ENCODE measurements around the gene IL23R.

IL23R gene

GRCh38 chr1:67241200-67241746 lies 75.0 kb downstream of the IL23R start:
- no peaks in the 10 kb centered on the region for H3K79me2 ChIP-seq (ENCODE audit: insufficient read depth, low read length)
- no peak overlapping the region for H3K4me3 ChIP-seq (ENCODE audit: low read depth, low read length, poor library complexity, severe bottlenecking)
- no peak overlapping the region for H3K9ac ChIP-seq (ENCODE audit: low read length)
- H3K9me2 ChIP-seq (ENCODE audit: low read depth, low read length): no peaks in the 10 kb centered on the region
- no peaks in the 10 kb centered on the region for H3K9me3 ChIP-seq (ENCODE audit: low read length)
- TF ChIP-seq CTCF (IDR thresholded peaks at IDR 0.05; ENCODE audit: low read length) (no peak), EZH2 (IDR thresholded peaks at IDR 0.05; ENCODE audit: borderline replicate concordance, low read length) (no peak)
- H4K20me1 ChIP-seq (ENCODE audit: insufficient read depth, low read length): no peaks in the 10 kb centered on the region
- H3K4me1 ChIP-seq (ENCODE audit: insufficient read depth, low read length, severe bottlenecking): no peaks in the 10 kb centered on the region
- no peak overlapping the region for H2AFZ ChIP-seq (ENCODE audit: low read length)
- no peak overlapping the region for H3K27ac ChIP-seq (ENCODE audit: low read depth, low read length, poor library complexity, severe bottlenecking)
- H3K27me3 ChIP-seq (ENCODE audit: insufficient read depth, low read length): no peaks in the 10 kb centered on the region
- H3K36me3 ChIP-seq (ENCODE audit: insufficient read depth, low read length): no peaks in the 10 kb centered on the region
- H3K4me2 ChIP-seq (ENCODE audit: low read length): no peak overlapping the region
- H3F3A ChIP-seq (ENCODE audit: insufficient read depth, low read length): no peaks in the 10 kb centered on the region

GRCh38 chr1:67242016-67242415 lies 75.8 kb downstream of the IL23R start:
- no peaks in the 10 kb centered on the region for H3K4me1 ChIP-seq (ENCODE audit: insufficient read depth, low read length, severe bottlenecking)
- no peak overlapping the region for H3K4me3 ChIP-seq (ENCODE audit: low read depth, low read length, poor library complexity, severe bottlenecking)
- no peaks in the 10 kb centered on the region for H3K36me3 ChIP-seq (ENCODE audit: insufficient read depth, low read length)
- no peaks in the 10 kb centered on the region for H3K9me2 ChIP-seq (ENCODE audit: low read depth, low read length)
- no peaks in the 10 kb centered on the region for H3K27me3 ChIP-seq (ENCODE audit: insufficient read depth, low read length)
- H3F3A ChIP-seq (ENCODE audit: insufficient read depth, low read length): no peaks in the 10 kb centered on the region
- no peak overlapping the region for H3K27ac ChIP-seq (ENCODE audit: low read depth, low read length, poor library complexity, severe bottlenecking)
- TF ChIP-seq EZH2 (IDR thresholded peaks at IDR 0.05; ENCODE audit: borderline replicate concordance, low read length) (no peak), CTCF (IDR thresholded peaks at IDR 0.05; ENCODE audit: low read length) (no peak)
- no peaks in the 10 kb centered on the region for H3K79me2 ChIP-seq (ENCODE audit: insufficient read depth, low read length)
- no peak overlapping the region for H3K9ac ChIP-seq (ENCODE audit: low read length)
- H3K4me2 ChIP-seq (ENCODE audit: low read length): no peak overlapping the region
- H3K9me3 ChIP-seq (ENCODE audit: low read length): no peaks in the 10 kb centered on the region
- no peak overlapping the region for H2AFZ ChIP-seq (ENCODE audit: low read length)
- no peaks in the 10 kb centered on the region for H4K20me1 ChIP-seq (ENCODE audit: insufficient read depth, low read length)

GRCh38 chr1:67250051-67250653 lies 83.9 kb downstream of the IL23R start:
- Histone ChIP-seq H3K27me3 (ENCODE audit: insufficient read depth, low read length) (no peaks in the 10 kb centered on the region), H3K9me2 (ENCODE audit: low read depth, low read length) (no peaks in the 10 kb centered on the region), H3K36me3 (ENCODE audit: insufficient read depth, low read length) (no peaks in the 10 kb centered on the region), H3K9ac (ENCODE audit: low read length) (no peak overlapping the region), H3K4me2 (ENCODE audit: low read length) (no peak overlapping the region), H3K4me1 (ENCODE audit: insufficient read depth, low read length, severe bottlenecking) (no peaks in the 10 kb centered on the region), H3K9me3 (ENCODE audit: low read length) (peaks cover 6% of the 10 kb centered on the region), H3K79me2 (ENCODE audit: insufficient read depth, low read length) (no peaks in the 10 kb centered on the region), H2AFZ (ENCODE audit: low read length) (no peak overlapping the region), H4K20me1 (ENCODE audit: insufficient read depth, low read length) (no peaks in the 10 kb centered on the region), H3K4me3 (ENCODE audit: low read depth, low read length, poor library complexity, severe bottlenecking) (no peak overlapping the region), H3F3A (ENCODE audit: insufficient read depth, low read length) (no peaks in the 10 kb centered on the region), H3K27ac (ENCODE audit: low read depth, low read length, poor library complexity, severe bottlenecking) (no peak overlapping the region)
- TF ChIP-seq CTCF (IDR thresholded peaks at IDR 0.05; ENCODE audit: low read length) (no peak), EZH2 (IDR thresholded peaks at IDR 0.05; ENCODE audit: borderline replicate concordance, low read length) (no peak)
